SK-N-SH treated with all-trans-retinoic acid at 6 μM for 48 hours (cell line): ENCODE results near the gene ANKRD30A.
"Not testable (repeated sequence)": the region's sequence is repeated elsewhere in the genome, so short reads cannot be mapped to it uniquely, and the experiment has no call there.

Source experiments
- ATAC-seq: fragments of 200-7000 bp; cut with Tn5 transposase; 3 replicates; pipeline ENCODE4 v1.9.1; 2020; ENCODE audit warnings: mild to moderate bottlenecking, moderate library complexity
- ARNTL ChIP-seq: fragments of 450-650 bp; formaldehyde crosslinking; IDR thresholded peaks from 2 replicates; pipeline ENCODE4 v1.5.0; 2020; ENCODE audit warnings: low read depth, mild to moderate bottlenecking, moderate library complexity, borderline replicate concordance
- BACH2 ChIP-seq: fragments of 250-450 bp; sonication (Bioruptor Pico); IDR thresholded peaks from 2 replicates; pipeline ENCODE4 v1.9.0; 2021; ENCODE audit warnings: mild to moderate bottlenecking, borderline replicate concordance
- CREB5 ChIP-seq: fragments of 250-450 bp; sonication (Bioruptor Pico); IDR thresholded peaks from 2 replicates; pipeline ENCODE4 v1.5.1; 2020; ENCODE audit warnings: low read depth, mild to moderate bottlenecking, moderate library complexity
- CSDC2 ChIP-seq: fragments of 250-450 bp; sonication (Bioruptor Pico); IDR thresholded peaks from 2 replicates; pipeline ENCODE4 v1.5.0; 2020; ENCODE audit warnings: mild to moderate bottlenecking, moderate library complexity
- GLIS3 ChIP-seq: fragments of 250-450 bp; sonication (Bioruptor Pico); IDR thresholded peaks from 2 replicates; pipeline ENCODE4 v1.5.0; 2020; ENCODE audit warnings: mild to moderate bottlenecking, moderate library complexity
- ISL1 ChIP-seq: fragments of 250-450 bp; sonication (Bioruptor Pico); IDR thresholded peaks from 2 replicates; pipeline ENCODE4 v2.1.2; 2022; ENCODE audit warnings: mild to moderate bottlenecking, moderate library complexity
- PPARA ChIP-seq: fragments of 250-450 bp; sonication (Bioruptor Pico); IDR thresholded peaks from 2 replicates; pipeline ENCODE4 v1.5.0; 2020; ENCODE audit warnings: mild to moderate bottlenecking, borderline replicate concordance
- RARB ChIP-seq: fragments of 250-450 bp; sonication (Bioruptor Pico); IDR thresholded peaks from 2 replicates; pipeline ENCODE4 v1.8.0; 2021; ENCODE audit warnings: mild to moderate bottlenecking, moderate library complexity
- TCF4 ChIP-seq: fragments of 250-450 bp; sonication (Bioruptor Pico); IDR thresholded peaks from 2 replicates; pipeline ENCODE4 v1.8.0; 2021; ENCODE audit warnings: mild to moderate bottlenecking, moderate library complexity, borderline replicate concordance
- TOX ChIP-seq: fragments of 250-450 bp; sonication (Bioruptor Pico); IDR thresholded peaks from 2 replicates; pipeline ENCODE4 v1.8.0; 2021; ENCODE audit warnings: mild to moderate bottlenecking, moderate library complexity, borderline replicate concordance
- ZC3H10 ChIP-seq: fragments of 250-450 bp; sonication (Bioruptor Pico); IDR thresholded peaks from 2 replicates; pipeline ENCODE4 v1.5.1; 2021; ENCODE audit warnings: mild to moderate bottlenecking, moderate library complexity
- ZFP3 ChIP-seq: fragments of 250-450 bp; sonication (Bioruptor Pico); IDR thresholded peaks from 2 replicates; pipeline ENCODE4 v1.5.0; 2020; ENCODE audit warnings: mild to moderate bottlenecking, moderate library complexity
- ZFP30 ChIP-seq: fragments of 450-650 bp; formaldehyde crosslinking; IDR thresholded peaks from 2 replicates; pipeline ENCODE4 v1.5.0; 2022; ENCODE audit warnings: mild to moderate bottlenecking, moderate library complexity
- ZNF70 ChIP-seq: fragments of 450-650 bp; formaldehyde crosslinking; IDR thresholded peaks from 2 replicates; pipeline ENCODE4 v1.5.0; 2020; ENCODE audit warnings: mild to moderate bottlenecking, moderate library complexity
- ZNF8 ChIP-seq: fragments of 450-650 bp; formaldehyde crosslinking; IDR thresholded peaks from 2 replicates; pipeline ENCODE4 v1.5.0; 2020; ENCODE audit warnings: mild to moderate bottlenecking, moderate library complexity
- TF ChIP-seq, protein P1 (sequence below): fragments of 250-450 bp; sonication (Bioruptor Pico); IDR thresholded peaks from 2 replicates; pipeline ENCODE4 v1.5.1; 2021; ENCODE audit warnings: mild to moderate bottlenecking, moderate library complexity
- TF ChIP-seq, protein P2 (sequence below): fragments of 250-450 bp; sonication (Bioruptor Pico); IDR thresholded peaks from 2 replicates; pipeline ENCODE4 v1.5.0; 2020; ENCODE audit warnings: mild to moderate bottlenecking, moderate library complexity
- TF ChIP-seq, protein P3 (sequence below): fragments of 250-450 bp; sonication (Bioruptor Pico); IDR thresholded peaks from 2 replicates; pipeline ENCODE4 v1.8.0; 2020; ENCODE audit warnings: mild to moderate bottlenecking, moderate library complexity, borderline replicate concordance
- TF ChIP-seq, protein P4 (sequence below): fragments of 250-450 bp; sonication (Bioruptor Pico); IDR thresholded peaks from 2 replicates; pipeline ENCODE4 v1.8.0; 2021; ENCODE audit warnings: low read depth, mild to moderate bottlenecking, moderate library complexity, borderline replicate concordance

ANKRD30A gene

DNA sequence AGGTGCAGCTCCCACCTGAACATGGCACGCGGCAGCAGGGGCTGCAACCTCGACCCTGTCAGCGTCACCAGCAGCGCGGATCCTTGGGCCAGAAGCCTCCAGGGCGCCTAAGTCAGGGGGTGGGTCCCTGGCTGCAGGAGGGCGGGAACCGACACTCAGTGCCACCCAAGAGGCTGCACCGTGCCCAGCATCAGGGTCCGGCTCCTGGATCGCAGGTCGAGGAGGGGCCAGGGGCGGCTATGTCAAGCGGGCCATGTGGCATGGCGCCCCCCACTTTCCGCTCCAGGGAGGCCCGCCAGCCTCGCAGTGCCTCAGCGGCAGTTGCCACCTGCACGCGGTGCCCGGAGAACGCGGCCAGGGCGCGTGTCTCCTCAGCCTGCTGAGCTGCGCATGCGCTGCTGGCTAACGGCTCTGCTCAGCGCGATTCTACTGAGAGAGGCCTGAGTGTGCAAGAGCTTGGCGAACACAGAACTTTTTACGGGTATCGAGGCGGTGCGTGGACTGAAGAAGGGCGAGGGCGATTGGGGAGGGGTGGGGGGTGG, at the start of gene ANKRD30A:
Gene ANKRD30A, plus strand, starts transcription at position 408 of the 542 bp plus-strand sequence. CDS start 190 bp downstream, outside the sequence.
- no peak for ATAC-seq

DNA sequence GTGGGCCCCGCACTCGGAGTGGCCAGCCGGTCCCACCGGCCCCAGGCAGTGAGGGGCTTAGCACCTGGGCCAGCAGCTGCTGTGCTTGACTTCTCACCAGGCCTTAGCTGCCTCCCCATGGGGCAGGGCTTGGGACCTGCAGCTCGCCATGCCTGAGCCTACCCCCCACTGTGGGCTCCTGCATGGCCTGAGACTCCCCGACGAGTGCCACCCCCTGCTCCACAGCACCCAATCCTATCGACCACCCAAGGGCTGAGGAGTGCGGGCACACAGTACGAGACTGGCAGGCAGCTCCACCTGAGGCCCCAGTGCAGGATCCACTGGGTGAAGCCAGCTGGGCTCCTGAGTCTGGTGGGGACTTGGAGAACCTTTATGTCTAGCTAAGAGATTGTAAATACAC, 49.3 kb upstream of the ANKRD30A start:
- not testable (repeated sequence) for ATAC-seq

More for the DNA sequence above, at the start of gene ANKRD30A:
- TF ChIP-seq TOX (CRISPR knock-in tag) (no peak), CSDC2 (CRISPR knock-in tag) (no peak)
- TF ChIP-seq, all 23 proteins: peak for 0

- no peak for ATAC-seq
- TF ChIP-seq TCF4 (CRISPR knock-in tag) (no peak), CSDC2 (CRISPR knock-in tag) (no peak), ZFP30 (no peak), ISL1 (CRISPR knock-in tag) (no peak), PPARA (CRISPR knock-in tag) (no peak), GLIS3 (CRISPR knock-in tag) (no peak), ZFP3 (CRISPR knock-in tag) (no peak), ARNTL (CRISPR knock-in tag) (no peak), ZC3H10 (CRISPR knock-in tag) (no peak)
- TF ChIP-seq, protein P1, sequence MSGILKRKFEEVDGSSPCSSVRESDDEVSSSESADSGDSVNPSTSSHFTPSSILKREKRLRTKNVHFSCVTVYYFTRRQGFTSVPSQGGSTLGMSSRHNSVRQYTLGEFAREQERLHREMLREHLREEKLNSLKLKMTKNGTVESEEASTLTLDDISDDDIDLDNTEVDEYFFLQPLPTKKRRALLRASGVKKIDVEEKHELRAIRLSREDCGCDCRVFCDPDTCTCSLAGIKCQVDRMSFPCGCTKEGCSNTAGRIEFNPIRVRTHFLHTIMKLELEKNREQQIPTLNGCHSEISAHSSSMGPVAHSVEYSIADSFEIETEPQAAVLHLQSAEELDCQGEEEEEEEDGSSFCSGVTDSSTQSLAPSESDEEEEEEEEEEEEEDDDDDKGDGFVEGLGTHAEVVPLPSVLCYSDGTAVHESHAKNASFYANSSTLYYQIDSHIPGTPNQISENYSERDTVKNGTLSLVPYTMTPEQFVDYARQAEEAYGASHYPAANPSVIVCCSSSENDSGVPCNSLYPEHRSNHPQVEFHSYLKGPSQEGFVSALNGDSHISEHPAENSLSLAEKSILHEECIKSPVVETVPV (CRISPR knock-in tag) = no peak
- TF ChIP-seq, protein P2, sequence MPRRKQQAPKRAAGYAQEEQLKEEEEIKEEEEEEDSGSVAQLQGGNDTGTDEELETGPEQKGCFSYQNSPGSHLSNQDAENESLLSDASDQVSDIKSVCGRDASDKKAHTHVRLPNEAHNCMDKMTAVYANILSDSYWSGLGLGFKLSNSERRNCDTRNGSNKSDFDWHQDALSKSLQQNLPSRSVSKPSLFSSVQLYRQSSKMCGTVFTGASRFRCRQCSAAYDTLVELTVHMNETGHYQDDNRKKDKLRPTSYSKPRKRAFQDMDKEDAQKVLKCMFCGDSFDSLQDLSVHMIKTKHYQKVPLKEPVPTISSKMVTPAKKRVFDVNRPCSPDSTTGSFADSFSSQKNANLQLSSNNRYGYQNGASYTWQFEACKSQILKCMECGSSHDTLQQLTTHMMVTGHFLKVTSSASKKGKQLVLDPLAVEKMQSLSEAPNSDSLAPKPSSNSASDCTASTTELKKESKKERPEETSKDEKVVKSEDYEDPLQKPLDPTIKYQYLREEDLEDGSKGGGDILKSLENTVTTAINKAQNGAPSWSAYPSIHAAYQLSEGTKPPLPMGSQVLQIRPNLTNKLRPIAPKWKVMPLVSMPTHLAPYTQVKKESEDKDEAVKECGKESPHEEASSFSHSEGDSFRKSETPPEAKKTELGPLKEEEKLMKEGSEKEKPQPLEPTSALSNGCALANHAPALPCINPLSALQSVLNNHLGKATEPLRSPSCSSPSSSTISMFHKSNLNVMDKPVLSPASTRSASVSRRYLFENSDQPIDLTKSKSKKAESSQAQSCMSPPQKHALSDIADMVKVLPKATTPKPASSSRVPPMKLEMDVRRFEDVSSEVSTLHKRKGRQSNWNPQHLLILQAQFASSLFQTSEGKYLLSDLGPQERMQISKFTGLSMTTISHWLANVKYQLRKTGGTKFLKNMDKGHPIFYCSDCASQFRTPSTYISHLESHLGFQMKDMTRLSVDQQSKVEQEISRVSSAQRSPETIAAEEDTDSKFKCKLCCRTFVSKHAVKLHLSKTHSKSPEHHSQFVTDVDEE = no peak
- TF ChIP-seq, protein P3, sequence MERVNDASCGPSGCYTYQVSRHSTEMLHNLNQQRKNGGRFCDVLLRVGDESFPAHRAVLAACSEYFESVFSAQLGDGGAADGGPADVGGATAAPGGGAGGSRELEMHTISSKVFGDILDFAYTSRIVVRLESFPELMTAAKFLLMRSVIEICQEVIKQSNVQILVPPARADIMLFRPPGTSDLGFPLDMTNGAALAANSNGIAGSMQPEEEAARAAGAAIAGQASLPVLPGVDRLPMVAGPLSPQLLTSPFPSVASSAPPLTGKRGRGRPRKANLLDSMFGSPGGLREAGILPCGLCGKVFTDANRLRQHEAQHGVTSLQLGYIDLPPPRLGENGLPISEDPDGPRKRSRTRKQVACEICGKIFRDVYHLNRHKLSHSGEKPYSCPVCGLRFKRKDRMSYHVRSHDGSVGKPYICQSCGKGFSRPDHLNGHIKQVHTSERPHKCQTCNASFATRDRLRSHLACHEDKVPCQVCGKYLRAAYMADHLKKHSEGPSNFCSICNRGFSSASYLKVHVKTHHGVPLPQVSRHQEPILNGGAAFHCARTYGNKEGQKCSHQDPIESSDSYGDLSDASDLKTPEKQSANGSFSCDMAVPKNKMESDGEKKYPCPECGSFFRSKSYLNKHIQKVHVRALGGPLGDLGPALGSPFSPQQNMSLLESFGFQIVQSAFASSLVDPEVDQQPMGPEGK (CRISPR knock-in tag) = no peak
These were observed 29.4 kb upstream of the ANKRD30A start for GRCh38 chr10:37095792-37096573.

- no peak for ATAC-seq
- no peak for TF ChIP-seq ISL1 (CRISPR knock-in tag)
- TF ChIP-seq CREB5 (CRISPR knock-in tag) = no peak
- TF ChIP-seq PPARA (CRISPR knock-in tag) = no peak
- no peak for TF ChIP-seq CSDC2 (CRISPR knock-in tag)
- no peak for TF ChIP-seq ZNF70 (CRISPR knock-in tag)
- no peak for TF ChIP-seq BACH2 (CRISPR knock-in tag)
- no peak for TF ChIP-seq ZNF8 (CRISPR knock-in tag)
- no peak for TF ChIP-seq RARB
- TF ChIP-seq ARNTL (CRISPR knock-in tag) = no peak
- TF ChIP-seq, protein P4, sequence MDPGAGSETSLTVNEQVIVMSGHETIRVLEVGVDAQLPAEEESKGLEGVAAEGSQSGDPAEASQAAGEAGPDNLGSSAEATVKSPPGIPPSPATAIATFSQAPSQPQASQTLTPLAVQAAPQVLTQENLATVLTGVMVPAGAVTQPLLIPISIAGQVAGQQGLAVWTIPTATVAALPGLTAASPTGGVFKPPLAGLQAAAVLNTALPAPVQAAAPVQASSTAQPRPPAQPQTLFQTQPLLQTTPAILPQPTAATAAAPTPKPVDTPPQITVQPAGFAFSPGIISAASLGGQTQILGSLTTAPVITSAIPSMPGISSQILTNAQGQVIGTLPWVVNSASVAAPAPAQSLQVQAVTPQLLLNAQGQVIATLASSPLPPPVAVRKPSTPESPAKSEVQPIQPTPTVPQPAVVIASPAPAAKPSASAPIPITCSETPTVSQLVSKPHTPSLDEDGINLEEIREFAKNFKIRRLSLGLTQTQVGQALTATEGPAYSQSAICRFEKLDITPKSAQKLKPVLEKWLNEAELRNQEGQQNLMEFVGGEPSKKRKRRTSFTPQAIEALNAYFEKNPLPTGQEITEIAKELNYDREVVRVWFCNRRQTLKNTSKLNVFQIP (CRISPR knock-in tag) = no peak
These were observed 24.1 kb upstream of the ANKRD30A start for GRCh38 chr10:37101261-37101660.
